Keratinocyte (primary cell): ENCODE data around the gene RBM4.

Experiments
- CTCF ChIP-seq, 3 experiments: IDR thresholded peaks in 1 of 3; conservative IDR thresholded peaks in 1 of 3; optimal IDR thresholded peaks in 1 of 3; 2 replicates in 2 of 3; 3 replicates in 1 of 3; pipeline versions ENCODE3 to v1.5.1; 2011; ENCODE audit warnings: low read length in 3 of 3, mild to moderate bottlenecking in 3 of 3, moderate library complexity in 2 of 3, control low read depth in 1 of 3, inconsistent platforms in 1 of 3; ENCODE audit not compliant: insufficient read depth in 2 of 3; ENCODE audit errors: extremely low read depth in 1 of 3
- EZH2 ChIP-seq: IDR thresholded peaks from one replicate; pipeline ENCODE4 v1.6.1; 2012; ENCODE audit warnings: inconsistent platforms, mild to moderate bottlenecking, low read length, moderate library complexity

- no peak for TF ChIP-seq EZH2
- TF ChIP-seq CTCF (optimal IDR thresholded peaks at IDR 0.05 in 1 of 3, IDR thresholded peaks at IDR 0.05 in 1 of 3, conservative IDR thresholded peaks at IDR 0.05 in 1 of 3; ENCODE audit: extremely low read depth in 1 of 3, insufficient read depth in 2 of 3, low read length in 3 of 3) = no peak
These were observed 5.6 kb upstream of the RBM4 start for GRCh38 chr11:66632952-66633351.
